B cell (primary cell): ENCODE data around the gene NLRP9.

Experiments
- CTCF ChIP-seq: fragments of 200-600 bp; IDR thresholded peaks from one replicate; pipeline ENCODE4 v1.8.0; 2022; ENCODE audit warnings: antibody characterized with exemption, mild to moderate bottlenecking
- EZH2 ChIP-seq: IDR thresholded peaks from 2 replicates; pipeline ENCODE4 v1.6.1; 2012; ENCODE audit warnings: borderline replicate concordance, low read depth, mild to moderate bottlenecking, moderate library complexity, low read length; ENCODE audit not compliant: insufficient read depth, poor library complexity, severe bottlenecking

- TF ChIP-seq CTCF (no peak), EZH2 (no peak)
Observed at GRCh38 chr19:55687281-55688201, 50.7 kb downstream of the NLRP9 start.
